OCI-LY7 (cell line): ENCODE results near the gene CCT8.

Experiments
- EZH2phosphoT487 ChIP-seq: fragments of 200-600 bp; sonication (generic); IDR thresholded peaks from 2 replicates; pipeline ENCODE4 v1.6.1; 2018; ENCODE audit warnings: low read depth, borderline replicate concordance, mild to moderate bottlenecking, mixed run types, antibody characterized with exemption, low read length, moderate library complexity, mixed read lengths
- TF ChIP-seq, protein P1 (sequence below): fragments of 200-600 bp; sonication (generic); conservative IDR thresholded peaks from 2 replicates; pipeline ENCODE4 v1.5.1; 2014; ENCODE audit warnings: mild to moderate bottlenecking, antibody characterized with exemption, low read length, moderate library complexity, mixed read lengths

- no peak for TF ChIP-seq EZH2phosphoT487
- TF ChIP-seq, protein P1, sequence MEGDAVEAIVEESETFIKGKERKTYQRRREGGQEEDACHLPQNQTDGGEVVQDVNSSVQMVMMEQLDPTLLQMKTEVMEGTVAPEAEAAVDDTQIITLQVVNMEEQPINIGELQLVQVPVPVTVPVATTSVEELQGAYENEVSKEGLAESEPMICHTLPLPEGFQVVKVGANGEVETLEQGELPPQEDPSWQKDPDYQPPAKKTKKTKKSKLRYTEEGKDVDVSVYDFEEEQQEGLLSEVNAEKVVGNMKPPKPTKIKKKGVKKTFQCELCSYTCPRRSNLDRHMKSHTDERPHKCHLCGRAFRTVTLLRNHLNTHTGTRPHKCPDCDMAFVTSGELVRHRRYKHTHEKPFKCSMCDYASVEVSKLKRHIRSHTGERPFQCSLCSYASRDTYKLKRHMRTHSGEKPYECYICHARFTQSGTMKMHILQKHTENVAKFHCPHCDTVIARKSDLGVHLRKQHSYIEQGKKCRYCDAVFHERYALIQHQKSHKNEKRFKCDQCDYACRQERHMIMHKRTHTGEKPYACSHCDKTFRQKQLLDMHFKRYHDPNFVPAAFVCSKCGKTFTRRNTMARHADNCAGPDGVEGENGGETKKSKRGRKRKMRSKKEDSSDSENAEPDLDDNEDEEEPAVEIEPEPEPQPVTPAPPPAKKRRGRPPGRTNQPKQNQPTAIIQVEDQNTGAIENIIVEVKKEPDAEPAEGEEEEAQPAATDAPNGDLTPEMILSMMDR: no peak
Measured at GRCh38 chr21:29029524-29029923, 43.9 kb downstream of the CCT8 start.
